ENCODE measurements around the gene N4BP2L2. TPM values are rescaled to one million over a fixed set of nuclear protein-coding genes. Genes with fewer than 3 reads are reported as not detected.

The N4BP2L2 gene
- total and polyA plus RNA-seq, 9 of the 15 experiments (the other 6 are each of a cell fraction or from before 2014, with no cell fraction given) = 33.9 to 76.4 (median 48.7) TPM

- TF ChIP-seq PYGO2 (tag; IDR thresholded peaks at IDR 0.05) (no peak), HDAC8 (tag; IDR thresholded peaks at IDR 0.05) (no peak), PPARD (CRISPR knock-in tag; IDR thresholded peaks at IDR 0.05) (no peak), ZC3H8 (IDR thresholded peaks at IDR 0.05) (no peak), IRF1 (CRISPR knock-in tag; IDR thresholded peaks at IDR 0.05; ENCODE audit: borderline replicate concordance) (no peak), TEAD1 (CRISPR knock-in tag; IDR thresholded peaks at IDR 0.05) (no peak), RFX7 (CRISPR knock-in tag; IDR thresholded peaks at IDR 0.05) (no peak), CTBP1 (IDR thresholded peaks at IDR 0.05; ENCODE audit: borderline replicate concordance) (peak; percentile 55; the same call in 1 of the 2 replicates), HDAC1 (IDR thresholded peaks at IDR 0.05) (0 out of 4 replicates have a peak, but pooled peaks of 1 of the 2 experiments have one; percentile 15), ZBTB34 (CRISPR knock-in tag; IDR thresholded peaks at IDR 0.05) (no peak), LEF1 (IDR thresholded peaks at IDR 0.05) (no peak), SNIP1 (IDR thresholded peaks at IDR 0.05; ENCODE audit: low read depth) (no peak), ARNT (IDR thresholded peaks at IDR 0.05) (no peak), ZNF57 (CRISPR knock-in tag; IDR thresholded peaks at IDR 0.05) (no peak), MEF2A (IDR thresholded peaks at IDR 0.05; ENCODE audit: control insufficient read depth, low read depth, low read length) (no peak), JUND (IDR thresholded peaks at IDR 0.05; ENCODE audit: borderline replicate concordance, low read depth, low read length) (0 out of 2 replicates have a peak, but pooled peaks have one; percentile 9), JUND (tag; IDR thresholded peaks at IDR 0.05; ENCODE audit: borderline replicate concordance, low read depth, low read length) (peak; percentile 42; the same call in 1 of the 3 replicates), FOXA3 (CRISPR knock-in tag; conservative IDR thresholded peaks at IDR 0.05 in 1 of 2, IDR thresholded peaks at IDR 0.05 in 1 of 2) (no peak), CREM (IDR thresholded peaks at IDR 0.05; ENCODE audit: low read depth) (0 out of 2 replicates have a peak, but pooled peaks have one; percentile 19), MTA2 (IDR thresholded peaks at IDR 0.05; ENCODE audit: low read depth) (peak; percentile 53; the same call in 1 of the 2 replicates), PTBP1 (IDR thresholded peaks at IDR 0.05; ENCODE audit: low read depth, low read length) (no peak), SMARCA5 (IDR thresholded peaks at IDR 0.05) (no peak), CEBPG (CRISPR knock-in tag; IDR thresholded peaks at IDR 0.05) (no peak), CEBPG (tag; conservative IDR thresholded peaks at IDR 0.05 in 1 of 2, IDR thresholded peaks at IDR 0.05 in 1 of 2) (no peak), WHSC1 (IDR thresholded peaks at IDR 0.05; ENCODE audit: low read length) (no peak), KLF16 (IDR thresholded peaks at IDR 0.05) (peak; percentile 74), CSDE1 (IDR thresholded peaks at IDR 0.05) (no peak)
These were observed 67.2 kb downstream of the N4BP2L2 start (continued) for GRCh38 chr13:32471187-32471922.
